ENCODE measurements around the gene USF1. TPM values are rescaled to one million over a fixed set of nuclear protein-coding genes. Genes with fewer than 3 reads are reported as not detected.

Gene USF1
- total and polyA plus RNA-seq, 9 of the 15 experiments (the other 6 are each of a cell fraction or from before 2014, with no cell fraction given) = 7.4 to 60.2 (median 54.2) TPM

DNA sequence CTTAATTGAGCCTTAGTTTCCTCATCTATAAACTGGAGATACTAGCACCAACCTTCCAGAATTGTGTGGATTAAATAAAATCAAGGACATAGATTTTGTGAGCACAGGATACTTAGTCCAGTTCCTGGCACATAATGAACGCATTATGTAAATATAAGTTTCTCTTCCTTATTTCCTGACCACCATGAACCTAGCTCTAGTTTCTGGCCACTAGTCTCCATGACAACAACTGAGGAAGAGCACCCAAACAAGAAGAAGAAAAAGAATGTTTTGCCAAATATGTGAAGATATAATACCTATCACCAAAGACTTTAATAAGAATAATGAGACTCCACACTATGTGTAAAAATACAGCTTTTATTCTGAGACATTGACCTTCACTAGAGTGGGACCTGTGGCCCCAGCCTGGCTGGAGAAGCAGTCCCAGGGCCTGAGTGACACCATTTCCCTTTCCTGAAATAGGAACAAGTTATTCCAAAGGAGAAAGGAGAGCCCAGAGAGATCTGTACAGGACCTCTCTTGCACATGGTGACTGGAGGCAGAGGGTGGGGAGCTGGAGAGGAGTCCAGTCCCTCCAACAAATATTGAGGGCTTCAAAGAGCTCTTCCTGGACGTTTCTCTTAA lies 940 bp upstream of the USF1 start:
- Histone ChIP-seq H2AFZ (ENCODE audit: low read depth, low read length) (peak overlapping the region; percentile 97), H3K79me2 (ENCODE audit: control insufficient read depth, insufficient read depth, low read length) (peaks cover 27% of the 10 kb centered on the region), H3K27ac (ENCODE audit: extremely low read depth, low read depth, low read length) (peak overlapping the region; percentile 95), H4K20me1 (replicated peaks; ENCODE audit: control insufficient read depth, insufficient read depth, low read length) (no peaks in the 10 kb centered on the region), H3K9me3 (replicated peaks; ENCODE audit: control insufficient read depth, insufficient read depth, low read depth, low read length) (no peaks in the 10 kb centered on the region; the same call in 1 of the 2 replicates), H3K9me1 (ENCODE audit: control insufficient read depth, insufficient read depth, low read length) (no peaks in the 10 kb centered on the region), H3K36me3 (ENCODE audit: control insufficient read depth, insufficient read depth, low read length) (peaks cover 17% of the 10 kb centered on the region), H3K4me2 (ENCODE audit: insufficient read depth, low read length) (peak overlapping the region; percentile 95), H3K4me1 (replicated peaks in 1 of 2; ENCODE audit: control insufficient read depth in 2 of 2, insufficient read depth in 2 of 2, low read length in 2 of 2) (peaks cover 12 to 15% of the 10 kb centered on the region in 2 experiments; a peak in 3 of 5 replicates), H3K9ac (ENCODE audit: insufficient read depth in 1 of 2, low read depth in 2 of 2, low read length in 2 of 2) (peak overlapping the region in 1 of 2 experiments; percentile 87; a peak in 2 of 4 replicates), H3K27me3 (ENCODE audit: control insufficient read depth in 2 of 2, insufficient read depth in 2 of 2, low read length in 2 of 2) (no peaks in the 10 kb centered on the region), H3K4me3 (peak overlapping the region; percentile 75)
- no peak for FAIRE-seq
- 34% methylated on average over 2 of the region's 2 CpGs for WGBS (ENCODE audit: insufficient coverage, low coverage, missing lambda C conversion rate)
- intact Hi-C loops (cut with micrococcal nuclease) = no loop called here
- DNase-seq (ENCODE audit: extremely low read depth in 1 of 4, low spot score in 3 of 4) = no peak
- ChIA-PET POLR2A (interaction anchor here (0.6 to 4.1 kb wide), 18 partner anchors 8 to 107 kb away, joined by 3 to 19 read pairs (median 5); partner anchors contain the start of genes ARHGAP30, DEDD, F11R and UFC1), CTCF (ENCODE audit: low intra/inter-chr PET ratio) (no interaction called here)
- BruUV-seq (replicated peaks) = no TSS peak
- in situ Hi-C loops (cut with MboI) = no loop called here
- ATAC-seq = no peak
- TF ChIP-seq, protein P1, sequence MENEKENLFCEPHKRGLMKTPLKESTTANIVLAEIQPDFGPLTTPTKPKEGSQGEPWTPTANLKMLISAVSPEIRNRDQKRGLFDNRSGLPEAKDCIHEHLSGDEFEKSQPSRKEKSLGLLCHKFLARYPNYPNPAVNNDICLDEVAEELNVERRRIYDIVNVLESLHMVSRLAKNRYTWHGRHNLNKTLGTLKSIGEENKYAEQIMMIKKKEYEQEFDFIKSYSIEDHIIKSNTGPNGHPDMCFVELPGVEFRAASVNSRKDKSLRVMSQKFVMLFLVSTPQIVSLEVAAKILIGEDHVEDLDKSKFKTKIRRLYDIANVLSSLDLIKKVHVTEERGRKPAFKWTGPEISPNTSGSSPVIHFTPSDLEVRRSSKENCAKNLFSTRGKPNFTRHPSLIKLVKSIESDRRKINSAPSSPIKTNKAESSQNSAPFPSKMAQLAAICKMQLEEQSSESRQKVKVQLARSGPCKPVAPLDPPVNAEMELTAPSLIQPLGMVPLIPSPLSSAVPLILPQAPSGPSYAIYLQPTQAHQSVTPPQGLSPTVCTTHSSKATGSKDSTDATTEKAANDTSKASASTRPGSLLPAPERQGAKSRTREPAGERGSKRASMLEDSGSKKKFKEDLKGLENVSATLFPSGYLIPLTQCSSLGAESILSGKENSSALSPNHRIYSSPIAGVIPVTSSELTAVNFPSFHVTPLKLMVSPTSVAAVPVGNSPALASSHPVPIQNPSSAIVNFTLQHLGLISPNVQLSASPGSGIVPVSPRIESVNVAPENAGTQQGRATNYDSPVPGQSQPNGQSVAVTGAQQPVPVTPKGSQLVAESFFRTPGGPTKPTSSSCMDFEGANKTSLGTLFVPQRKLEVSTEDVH (IDR thresholded peaks at IDR 0.05; ENCODE audit: low read depth, partially characterized antibody) = no peak
- TF ChIP-seq RFX1 (IDR thresholded peaks at IDR 0.05) (peak; percentile 76), ZBTB8A (IDR thresholded peaks at IDR 0.05; ENCODE audit: partially characterized antibody) (no peak), TGIF2 (CRISPR knock-in tag; IDR thresholded peaks at IDR 0.05) (no peak), KDM5B (IDR thresholded peaks at IDR 0.05; ENCODE audit: insufficient replicate concordance, low read depth, low read length) (peak; percentile 32), NFRKB (IDR thresholded peaks at IDR 0.05; ENCODE audit: low read depth) (no peak), ETV6 (IDR thresholded peaks at IDR 0.05; ENCODE audit: borderline replicate concordance in 1 of 2, low read depth in 2 of 2, low read length in 1 of 2) (no peak), ETV6 (CRISPR knock-in tag; IDR thresholded peaks at IDR 0.05; ENCODE audit: borderline replicate concordance) (no peak), STAT5B (CRISPR knock-in tag; IDR thresholded peaks at IDR 0.05) (no peak), HNRNPK (IDR thresholded peaks at IDR 0.05; ENCODE audit: low read depth, low read length, poor library complexity, severe bottlenecking) (no peak)
- TF ChIP-seq, protein P2, sequence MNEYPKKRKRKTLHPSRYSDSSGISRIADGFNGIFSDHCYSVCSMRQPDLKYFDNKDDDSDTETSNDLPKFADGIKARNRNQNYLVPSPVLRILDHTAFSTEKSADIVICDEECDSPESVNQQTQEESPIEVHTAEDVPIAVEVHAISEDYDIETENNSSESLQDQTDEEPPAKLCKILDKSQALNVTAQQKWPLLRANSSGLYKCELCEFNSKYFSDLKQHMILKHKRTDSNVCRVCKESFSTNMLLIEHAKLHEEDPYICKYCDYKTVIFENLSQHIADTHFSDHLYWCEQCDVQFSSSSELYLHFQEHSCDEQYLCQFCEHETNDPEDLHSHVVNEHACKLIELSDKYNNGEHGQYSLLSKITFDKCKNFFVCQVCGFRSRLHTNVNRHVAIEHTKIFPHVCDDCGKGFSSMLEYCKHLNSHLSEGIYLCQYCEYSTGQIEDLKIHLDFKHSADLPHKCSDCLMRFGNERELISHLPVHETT (CRISPR knock-in tag; conservative IDR thresholded peaks at IDR 0.05 in 1 of 2, IDR thresholded peaks at IDR 0.05 in 1 of 2) = no peak
- TF ChIP-seq, protein P3, sequence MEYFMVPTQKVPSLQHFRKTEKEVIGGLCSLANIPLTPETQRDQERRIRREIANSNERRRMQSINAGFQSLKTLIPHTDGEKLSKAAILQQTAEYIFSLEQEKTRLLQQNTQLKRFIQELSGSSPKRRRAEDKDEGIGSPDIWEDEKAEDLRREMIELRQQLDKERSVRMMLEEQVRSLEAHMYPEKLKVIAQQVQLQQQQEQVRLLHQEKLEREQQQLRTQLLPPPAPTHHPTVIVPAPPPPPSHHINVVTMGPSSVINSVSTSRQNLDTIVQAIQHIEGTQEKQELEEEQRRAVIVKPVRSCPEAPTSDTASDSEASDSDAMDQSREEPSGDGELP (CRISPR knock-in tag; IDR thresholded peaks at IDR 0.05; ENCODE audit: borderline replicate concordance) = no peak
- TF ChIP-seq, protein P4, sequence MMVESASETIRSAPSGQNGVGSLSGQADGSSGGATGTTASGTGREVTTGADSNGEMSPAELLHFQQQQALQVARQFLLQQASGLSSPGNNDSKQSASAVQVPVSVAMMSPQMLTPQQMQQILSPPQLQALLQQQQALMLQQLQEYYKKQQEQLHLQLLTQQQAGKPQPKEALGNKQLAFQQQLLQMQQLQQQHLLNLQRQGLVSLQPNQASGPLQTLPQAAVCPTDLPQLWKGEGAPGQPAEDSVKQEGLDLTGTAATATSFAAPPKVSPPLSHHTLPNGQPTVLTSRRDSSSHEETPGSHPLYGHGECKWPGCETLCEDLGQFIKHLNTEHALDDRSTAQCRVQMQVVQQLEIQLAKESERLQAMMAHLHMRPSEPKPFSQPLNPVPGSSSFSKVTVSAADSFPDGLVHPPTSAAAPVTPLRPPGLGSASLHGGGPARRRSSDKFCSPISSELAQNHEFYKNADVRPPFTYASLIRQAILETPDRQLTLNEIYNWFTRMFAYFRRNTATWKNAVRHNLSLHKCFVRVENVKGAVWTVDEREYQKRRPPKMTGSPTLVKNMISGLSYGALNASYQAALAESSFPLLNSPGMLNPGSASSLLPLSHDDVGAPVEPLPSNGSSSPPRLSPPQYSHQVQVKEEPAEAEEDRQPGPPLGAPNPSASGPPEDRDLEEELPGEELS (CRISPR knock-in tag; IDR thresholded peaks at IDR 0.05; ENCODE audit: borderline replicate concordance) = no peak
